Measurements from ENCODE around the gene BPIFB4.
A peak's percentile ranks its signal among the peaks of the same experiment; 100 is the strongest.
"Not testable (repeated sequence)": the region's sequence is repeated elsewhere in the genome, so short reads cannot be mapped to it uniquely, and the experiment has no call there.

BPIFB4 gene

GRCh38 chr20:33091147-33091546 lies 11.7 kb downstream of the BPIFB4 start:
- FAIRE-seq = no peak

GRCh38 chr20:33091693-33092092 lies 12.2 kb downstream of the BPIFB4 start:
- FAIRE-seq = no peak

- no peak for FAIRE-seq
These were observed 12.9 kb downstream of the BPIFB4 start for GRCh38 chr20:33092361-33092760.

- FAIRE-seq = no peak
These were observed 13.6 kb downstream of the BPIFB4 start for GRCh38 chr20:33093074-33093473.

GRCh38 chr20:33093582-33093981 lies 14.1 kb downstream of the BPIFB4 start:
- FAIRE-seq = no peak

- FAIRE-seq = no peak
These were observed 15.8 kb downstream of the BPIFB4 start for GRCh38 chr20:33095249-33095648.

- FAIRE-seq = peak; percentile 89
These were observed 16.6 kb downstream of the BPIFB4 start for GRCh38 chr20:33095902-33096584.

- FAIRE-seq = no peak
These were observed 17.6 kb downstream of the BPIFB4 start for GRCh38 chr20:33097001-33097400.

GRCh38 chr20:33099843-33100538 lies 20.5 kb downstream of the BPIFB4 start:
- no peak for FAIRE-seq

GRCh38 chr20:33103556-33103955 lies 24.1 kb downstream of the BPIFB4 start:
- no peak for FAIRE-seq

- no peak for FAIRE-seq
These were observed 24.9 kb downstream of the BPIFB4 start for GRCh38 chr20:33104336-33104735.

GRCh38 chr20:33105316-33105924 lies 26.0 kb downstream of the BPIFB4 start:
- FAIRE-seq = no peak

- not testable (repeated sequence) for FAIRE-seq
These were observed 26.7 kb downstream of the BPIFB4 start for GRCh38 chr20:33106058-33106620.

- no peak for FAIRE-seq
These were observed 29.2 kb downstream of the BPIFB4 start for GRCh38 chr20:33108661-33109060.

GRCh38 chr20:33110147-33110825 lies 30.8 kb downstream of the BPIFB4 start:
- FAIRE-seq = no peak

GRCh38 chr20:33111306-33111705 lies 31.9 kb downstream of the BPIFB4 start:
- FAIRE-seq = no peak

- no peak for FAIRE-seq
These were observed 33.3 kb downstream of the BPIFB4 start for GRCh38 chr20:33112547-33113386.

GRCh38 chr20:33113387-33113908 lies 34.0 kb downstream of the BPIFB4 start:
- no peak for FAIRE-seq

GRCh38 chr20:33115501-33115900 lies 36.1 kb downstream of the BPIFB4 start:
- not testable (repeated sequence) for FAIRE-seq

- FAIRE-seq = no peak
These were observed 40.6 kb downstream of the BPIFB4 start for GRCh38 chr20:33119725-33120720.

GRCh38 chr20:33120934-33121333 lies 41.5 kb downstream of the BPIFB4 start:
- no peak for FAIRE-seq

Data from TTC549 (cell line).